GM04504 (cell line): ENCODE results near the gene SORCS3.

Experiments used
- DNase-seq: peaks from one replicate; pipeline ENCODE4 v3.0.0-alpha.2; 2012; ENCODE audit warnings: low read depth

SORCS3 gene

GRCh38 chr10:104850023-104850422 is 208.9 kb downstream of the SORCS3 start:
- no peak for DNase-seq

DNA sequence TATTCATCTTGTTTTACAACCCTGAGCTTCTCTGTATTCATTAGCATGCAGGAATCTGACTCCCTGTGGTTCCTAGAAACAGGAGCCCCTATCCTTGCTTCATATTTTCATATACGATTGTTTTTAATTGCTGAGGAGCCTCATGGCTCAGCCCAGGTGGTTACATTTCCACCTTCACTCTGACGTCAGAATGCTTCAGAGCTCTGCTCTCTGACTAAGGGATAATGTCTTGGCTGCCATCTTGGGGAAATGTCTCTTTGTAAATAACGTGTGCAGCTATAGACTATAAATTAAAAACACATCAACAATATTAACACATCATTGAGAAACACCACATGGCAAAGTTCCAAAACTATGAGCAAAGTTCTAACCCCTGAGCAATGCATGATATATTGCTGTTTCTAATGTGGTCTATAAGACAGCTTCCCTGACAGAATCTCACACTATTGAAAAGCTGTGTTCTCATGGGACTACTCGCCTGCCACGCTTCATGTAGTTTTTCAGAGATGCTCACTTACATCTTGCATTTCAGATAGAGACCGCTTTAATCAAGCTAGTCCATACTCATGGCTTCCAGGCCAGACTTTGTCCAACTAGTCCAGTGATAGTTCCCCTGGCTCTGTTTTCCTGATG is 227.0 kb downstream of the SORCS3 start:
- DNase-seq: no peak

DNA sequence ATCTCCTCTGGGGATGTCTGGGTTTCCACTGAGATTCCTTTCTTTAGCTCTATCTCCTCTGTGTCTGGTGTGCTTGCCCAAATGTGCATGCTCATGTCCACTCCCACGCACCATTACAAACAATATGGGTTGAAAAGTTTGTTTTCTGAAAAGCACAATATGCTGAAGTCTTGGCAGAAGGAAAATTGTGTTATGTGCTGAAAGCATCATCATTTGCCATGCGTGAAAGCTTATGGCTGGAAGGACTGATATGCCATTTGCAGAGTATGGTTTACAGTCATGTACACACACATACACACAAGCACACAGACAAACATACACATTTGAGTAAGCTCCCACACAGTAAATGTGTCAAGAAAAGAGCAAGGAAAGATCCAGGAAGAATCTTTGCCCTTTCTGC is 231.6 kb downstream of the SORCS3 start:
- DNase-seq: no peak

DNA sequence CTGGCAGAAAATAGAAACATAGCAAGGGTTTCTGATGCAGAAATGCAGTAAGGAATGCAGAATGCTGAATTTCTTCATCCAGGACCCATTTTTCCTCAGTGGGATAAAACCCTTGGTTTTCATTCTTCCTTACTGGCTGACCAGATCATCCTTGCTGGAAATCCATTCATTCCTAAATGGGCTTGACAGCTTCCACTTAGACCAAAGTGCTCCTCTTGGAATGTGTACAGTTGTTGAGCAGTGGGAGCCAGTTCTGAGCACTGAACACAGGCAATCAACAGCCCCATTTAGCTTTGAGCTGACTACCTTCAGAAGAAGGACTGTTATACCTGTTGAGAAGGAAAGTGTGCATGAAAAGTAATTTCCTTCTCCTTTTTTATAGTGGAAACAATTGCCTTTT is 232.1 kb downstream of the SORCS3 start:
- no peak for DNase-seq

- no peak for DNase-seq
Measured at GRCh38 chr10:104875561-104875960, 234.5 kb downstream of the SORCS3 start.

DNA sequence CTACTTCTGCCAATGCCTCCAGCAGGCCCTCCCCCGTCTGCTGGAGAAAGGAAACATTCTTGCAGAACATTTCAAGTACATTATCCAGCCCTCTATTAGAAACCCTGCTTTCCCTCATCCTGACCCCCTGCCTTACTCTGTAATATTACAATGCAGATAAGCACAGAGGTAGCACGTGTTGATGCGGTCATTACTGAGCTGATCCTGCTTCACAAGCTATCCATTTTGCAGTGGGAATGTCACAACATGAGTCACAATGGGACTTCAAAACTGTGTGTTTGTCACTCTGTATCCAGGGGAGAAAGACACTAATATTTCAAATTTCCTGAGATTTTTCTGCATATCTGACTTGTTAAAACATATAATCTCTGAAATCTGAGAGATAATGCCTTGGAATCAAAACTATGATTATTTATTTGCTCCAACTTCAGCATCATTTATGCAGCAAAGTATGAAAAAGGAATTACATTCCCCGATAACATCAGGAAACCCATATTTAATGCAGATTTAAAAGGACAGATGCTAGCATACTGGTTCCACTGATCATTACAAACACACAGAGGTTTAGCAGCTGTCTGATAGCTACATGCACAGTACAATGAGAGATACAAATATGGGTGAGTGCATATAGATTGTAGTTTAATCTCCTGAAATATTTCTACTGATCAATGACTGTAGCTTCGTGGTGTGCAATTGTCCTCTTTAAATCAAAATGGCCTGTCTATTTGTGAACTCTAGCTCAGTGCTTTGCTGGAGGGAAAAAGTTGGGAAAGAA is 239.7 kb downstream of the SORCS3 start:
- DNase-seq: no peak

DNA sequence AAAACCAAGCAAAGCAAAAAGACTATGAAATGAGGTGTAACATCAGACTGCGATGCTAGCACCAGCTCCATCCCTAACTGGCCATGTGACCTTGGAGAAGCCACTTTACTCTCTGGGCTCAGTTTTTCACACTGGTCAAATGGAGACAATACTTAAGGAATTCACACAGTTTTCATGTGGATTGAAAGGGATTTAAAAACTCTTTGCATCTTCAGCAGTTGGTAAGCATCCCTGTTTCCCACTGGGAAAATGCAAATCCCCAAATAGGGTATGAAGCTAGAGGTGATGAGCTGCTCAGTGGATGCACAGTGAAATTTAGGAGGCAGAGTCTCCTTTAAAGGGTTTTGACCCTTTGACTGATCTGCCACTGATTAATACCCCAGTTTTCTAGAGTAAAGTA is 240.7 kb downstream of the SORCS3 start:
- DNase-seq: no peak

- no peak for DNase-seq
Measured at GRCh38 chr10:104892879-104893617, 252.0 kb downstream of the SORCS3 start.

GRCh38 chr10:104893701-104894100 is 252.6 kb downstream of the SORCS3 start:
- DNase-seq: no peak

GRCh38 chr10:104894681-104895080 is 253.6 kb downstream of the SORCS3 start:
- no peak for DNase-seq

- no peak for DNase-seq
Measured at GRCh38 chr10:104895541-104895940, 254.5 kb downstream of the SORCS3 start.

- DNase-seq: no peak
Measured at GRCh38 chr10:104895981-104896380, 254.9 kb downstream of the SORCS3 start.

DNA sequence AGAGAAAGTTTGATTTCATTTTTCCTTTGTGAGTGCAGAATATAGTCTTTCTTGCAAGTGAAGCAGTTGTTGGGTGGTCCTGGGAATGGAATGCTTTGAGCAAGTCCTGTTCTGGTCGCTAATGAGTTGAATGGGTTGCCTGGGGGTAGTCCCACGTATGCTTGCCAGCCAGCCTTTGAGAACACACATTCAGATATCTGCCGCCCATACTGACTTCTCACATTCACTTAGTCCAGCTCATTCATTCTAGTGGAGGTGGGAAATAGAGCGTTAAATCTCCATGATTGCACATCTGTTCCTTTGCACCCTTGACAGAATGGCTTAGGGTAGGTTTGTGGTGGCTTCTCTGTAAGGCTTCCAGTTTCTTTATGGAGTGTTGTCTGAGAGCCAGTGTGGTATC is 256.6 kb downstream of the SORCS3 start:
- DNase-seq: no peak

- DNase-seq: no peak
Measured at GRCh38 chr10:104899779-104900178, 258.7 kb downstream of the SORCS3 start.

GRCh38 chr10:104903433-104903832 is 262.3 kb downstream of the SORCS3 start:
- DNase-seq: no peak

- DNase-seq: no peak
Measured at GRCh38 chr10:104904753-104905323, 263.7 kb downstream of the SORCS3 start.

DNA sequence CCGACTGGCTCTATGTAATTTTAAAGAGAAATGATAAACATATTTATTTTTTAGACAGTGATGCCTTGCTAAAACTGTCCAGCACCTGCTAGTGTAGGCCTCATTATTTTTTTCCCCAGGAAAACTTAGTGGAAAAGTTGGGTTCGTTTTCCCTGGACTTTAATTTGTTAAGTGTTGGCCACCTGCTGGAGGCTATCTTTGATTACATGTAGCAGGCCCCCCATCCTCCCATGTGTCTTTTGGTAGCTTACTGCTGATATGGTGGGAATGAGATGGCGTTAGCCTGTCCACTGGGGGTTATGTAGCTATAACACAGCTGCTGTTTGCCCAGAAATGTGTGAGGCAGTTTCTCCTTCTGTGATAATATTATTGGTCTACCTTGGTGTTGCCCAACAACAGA is 265.0 kb downstream of the SORCS3 start:
- DNase-seq: no peak

GRCh38 chr10:104907521-104907920 is 266.4 kb downstream of the SORCS3 start:
- no peak for DNase-seq

- DNase-seq: no peak
Measured at GRCh38 chr10:104908581-104908980, 267.5 kb downstream of the SORCS3 start.

GRCh38 chr10:104910712-104911111 is 269.6 kb downstream of the SORCS3 start:
- no peak for DNase-seq

DNA sequence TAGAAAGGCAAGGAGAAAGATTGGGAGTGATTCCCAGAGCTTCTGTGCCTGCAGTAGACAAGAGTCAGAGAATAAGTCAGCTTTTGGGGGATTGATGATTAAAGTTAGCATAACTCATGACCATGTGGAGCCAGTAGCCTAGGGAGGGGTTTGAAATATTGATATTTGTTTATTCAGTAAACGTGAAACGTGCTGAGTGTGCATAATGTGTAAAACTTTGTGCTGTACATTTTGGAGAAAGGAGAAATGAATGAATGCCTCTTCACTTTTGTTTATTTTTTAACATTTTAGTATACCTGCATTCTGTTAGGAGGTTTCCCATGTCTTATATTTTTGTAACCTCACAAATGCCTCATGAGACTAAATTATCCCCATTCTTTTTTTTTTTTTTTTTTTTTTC is 272.3 kb downstream of the SORCS3 start:
- no peak for DNase-seq

- no peak for DNase-seq
Measured at GRCh38 chr10:104920476-104920875, 279.4 kb downstream of the SORCS3 start.

GRCh38 chr10:104921763-104922162 is 280.7 kb downstream of the SORCS3 start:
- DNase-seq: no peak
